GM15510 (cell line): ENCODE data around the gene GALNT4.

Source experiments
- POLR2A ChIP-seq: IDR thresholded peaks from 3 replicates; pipeline ENCODE4 v1.6.1; 2011; ENCODE audit warnings: borderline replicate concordance; ENCODE audit not compliant: insufficient read length; ENCODE audit errors: extremely low read depth

The GALNT4 gene

GRCh38 chr12:89542912-89543592 is 18.5 kb upstream of the GALNT4 start:
- TF ChIP-seq POLR2A: no peak

- TF ChIP-seq POLR2A: no peak
These were observed 17.6 kb upstream of the GALNT4 start for GRCh38 chr12:89542236-89542635.

GRCh38 chr12:89540586-89540985 is 16.0 kb upstream of the GALNT4 start:
- no peak for TF ChIP-seq POLR2A

- TF ChIP-seq POLR2A: no peak
These were observed 15.0 kb upstream of the GALNT4 start for GRCh38 chr12:89539426-89540223.

GRCh38 chr12:89538897-89539296 is 14.3 kb upstream of the GALNT4 start:
- TF ChIP-seq POLR2A: no peak

- no peak for TF ChIP-seq POLR2A
These were observed 12.8 kb upstream of the GALNT4 start for GRCh38 chr12:89537389-89537788.

GRCh38 chr12:89529738-89530137 is 5.1 kb upstream of the GALNT4 start:
- no peak for TF ChIP-seq POLR2A

- no peak for TF ChIP-seq POLR2A
These were observed 3.8 kb upstream of the GALNT4 start for GRCh38 chr12:89528434-89528833.

- TF ChIP-seq POLR2A: peak; percentile 36
These were observed 1.5 kb upstream of the GALNT4 start, which contains the start of gene POC1B for GRCh38 chr12:89525824-89526770. POC1B (minus strand) TSS chr12:89526047; CDS start chr12:89525895, 152 bp downstream.

- TF ChIP-seq POLR2A: no peak
These were observed 768 bp upstream of the GALNT4 start for GRCh38 chr12:89525305-89525823.

- no peak for TF ChIP-seq POLR2A
These were observed 604 bp downstream of the GALNT4 start for GRCh38 chr12:89523843-89524540.

GRCh38 chr12:89523393-89523792 is 1.2 kb downstream of the GALNT4 start:
- no peak for TF ChIP-seq POLR2A

GRCh38 chr12:89521364-89522223 is 3.0 kb downstream of the GALNT4 start:
- TF ChIP-seq POLR2A: no peak
